ENCODE measurements around the gene IKZF5. TPM values are rescaled to one million over a fixed set of nuclear protein-coding genes. Genes with fewer than 3 reads are reported as not detected.

Gene IKZF5
- total RNA-seq, 4 donors from 2014 or later = 10.4 to 16.0 (median 14.0) TPM

- TF ChIP-seq CTCF (IDR thresholded peaks at IDR 0.05; ENCODE audit: low read depth) = no peak
Observed at GRCh38 chr10:123038782-123039631, 30.4 kb upstream of the IKZF5 start.

- no peak for TF ChIP-seq CTCF (IDR thresholded peaks at IDR 0.05; ENCODE audit: low read depth)
Observed at GRCh38 chr10:123035467-123036086, 27.0 kb upstream of the IKZF5 start.

DNA sequence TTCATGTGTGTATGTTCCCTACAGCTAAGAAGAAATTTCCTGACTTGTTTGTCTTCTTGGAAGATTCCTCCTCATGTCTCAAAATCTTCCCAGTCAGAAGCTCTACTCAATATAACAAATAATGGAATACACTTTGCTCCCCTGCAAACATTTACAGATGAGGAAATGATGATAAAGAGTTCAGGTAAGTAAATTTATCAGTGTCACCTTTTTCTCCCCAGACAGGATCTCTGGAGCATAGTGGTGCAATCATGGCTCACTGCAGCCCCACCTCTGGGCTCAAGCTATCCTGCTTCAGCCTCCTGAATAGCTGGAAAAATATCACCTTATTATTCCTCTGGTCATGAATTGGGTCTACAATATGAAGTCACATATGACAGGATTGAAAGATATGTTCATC is 25.7 kb upstream of the IKZF5 start:
- TF ChIP-seq CTCF (IDR thresholded peaks at IDR 0.05; ENCODE audit: low read depth) = no peak

DNA sequence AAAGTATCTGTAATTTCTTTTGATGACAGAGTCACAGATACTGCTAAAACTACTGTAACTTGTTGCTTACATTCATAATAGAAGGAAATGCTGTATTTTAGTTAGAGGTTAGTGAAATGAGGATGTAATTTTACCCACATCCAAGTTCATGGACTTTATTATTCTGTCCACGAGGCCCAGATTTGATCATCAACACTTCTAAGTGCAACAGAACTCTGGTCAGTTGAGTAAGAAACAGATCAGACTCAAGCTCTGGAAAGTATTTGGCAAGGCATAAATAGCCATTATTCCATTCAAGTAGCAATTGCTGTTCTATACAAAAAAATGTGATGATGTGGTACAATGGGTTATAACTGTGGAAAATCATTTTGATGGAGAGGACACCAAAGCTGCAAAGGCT is 22.5 kb upstream of the IKZF5 start:
- TF ChIP-seq CTCF (IDR thresholded peaks at IDR 0.05; ENCODE audit: low read depth) = no peak

- no peak for TF ChIP-seq CTCF (IDR thresholded peaks at IDR 0.05; ENCODE audit: low read depth)
Observed at GRCh38 chr10:123027861-123028260, 19.3 kb upstream of the IKZF5 start.

DNA sequence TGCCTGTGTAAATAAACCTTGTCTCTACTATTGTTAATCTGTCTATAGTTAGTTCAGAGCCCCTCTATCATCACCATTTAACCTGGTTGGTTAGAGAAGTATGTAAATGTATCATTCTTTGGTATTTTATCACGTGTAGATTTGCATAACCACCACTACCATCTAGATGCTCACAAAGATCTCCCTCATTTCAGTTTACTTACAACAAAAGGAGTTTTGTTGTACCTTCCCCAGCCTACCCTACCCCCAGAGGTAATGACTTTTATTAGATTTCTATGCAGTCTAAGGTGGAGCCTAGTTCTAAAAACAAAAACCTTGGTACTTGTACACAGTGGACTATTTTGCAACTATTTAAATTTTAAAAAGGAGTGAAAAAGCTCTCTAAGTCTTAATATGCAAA is 17.7 kb upstream of the IKZF5 start:
- no peak for TF ChIP-seq CTCF (IDR thresholded peaks at IDR 0.05; ENCODE audit: low read depth)

DNA sequence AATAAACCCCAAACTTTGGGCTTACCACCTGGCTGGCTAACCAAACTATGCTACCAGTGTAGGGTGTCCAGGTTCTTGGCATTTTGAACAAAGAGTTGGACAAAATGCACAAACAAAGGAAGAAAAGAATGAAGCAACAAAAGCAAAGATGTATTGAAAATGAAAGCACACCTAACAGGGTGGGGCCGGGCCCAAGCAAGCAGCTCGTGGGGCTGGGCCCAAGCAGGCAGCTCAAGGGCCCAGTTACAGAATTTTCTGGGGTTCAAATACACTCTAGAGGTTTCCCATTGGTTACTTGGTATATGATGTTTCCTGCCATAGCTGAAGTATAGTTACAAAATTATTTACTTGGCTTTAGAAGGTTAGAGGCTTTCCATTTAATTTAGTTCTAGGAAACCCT is 15.9 kb upstream of the IKZF5 start:
- TF ChIP-seq CTCF (IDR thresholded peaks at IDR 0.05; ENCODE audit: low read depth) = no peak
